HG03342 (cell line): Measurements from ENCODE around the gene VSIG10L.

Experiments
- ATAC-seq: cut with Tn5 transposase; IDR thresholded peaks from one replicate; pipeline ENCODE4 v1.9.1; 2021; ENCODE audit warnings: mild to moderate bottlenecking, moderate library complexity; ENCODE audit not compliant: unreplicated experiment

VSIG10L gene

DNA sequence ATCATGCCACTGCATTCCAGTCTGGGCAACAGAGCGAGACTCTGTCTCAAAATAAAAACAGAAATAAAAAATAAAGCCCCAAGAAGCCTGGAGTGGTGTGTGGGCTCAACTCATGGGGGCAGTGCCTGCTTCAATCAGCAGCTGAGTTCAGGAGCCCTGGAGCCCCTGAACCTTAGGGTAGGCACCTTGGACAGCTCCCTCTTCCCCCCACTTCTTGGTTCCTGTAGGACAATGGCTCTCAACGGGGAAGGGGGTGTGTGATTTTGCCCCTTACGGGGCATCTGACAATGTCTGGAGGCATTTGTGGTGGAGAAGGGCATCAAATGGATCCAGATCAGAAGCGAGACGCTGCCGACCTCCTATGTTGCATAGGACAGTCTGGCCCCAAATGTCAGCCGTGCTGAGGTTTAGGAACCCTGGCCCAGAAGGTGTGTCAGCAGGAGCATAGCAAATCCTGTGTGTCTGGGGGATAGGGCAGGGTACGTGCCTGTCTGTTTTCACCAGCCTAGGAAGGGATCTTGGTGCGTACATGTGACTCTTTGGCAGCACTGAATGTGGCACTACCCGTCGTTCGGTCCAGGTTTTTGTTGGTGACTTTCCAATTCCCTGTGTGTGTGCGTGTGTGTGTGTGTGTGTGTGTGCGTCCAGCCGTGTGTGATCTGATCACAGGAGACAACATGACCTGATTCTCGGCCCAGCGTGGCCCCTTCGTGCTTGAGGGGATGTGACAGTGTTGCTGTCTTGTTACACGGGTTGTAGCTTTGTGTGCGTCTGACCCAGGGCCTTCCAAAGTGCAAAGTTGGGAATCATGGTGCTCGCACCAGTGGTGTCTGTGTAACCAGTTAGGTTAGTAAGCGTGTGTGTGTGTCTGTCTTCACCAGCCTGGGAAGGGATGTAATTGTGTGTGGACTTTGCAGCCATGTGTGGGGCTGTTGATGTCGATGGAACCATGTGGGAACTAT lies 23.0 kb downstream of the VSIG10L start:
- no peak for ATAC-seq

DNA sequence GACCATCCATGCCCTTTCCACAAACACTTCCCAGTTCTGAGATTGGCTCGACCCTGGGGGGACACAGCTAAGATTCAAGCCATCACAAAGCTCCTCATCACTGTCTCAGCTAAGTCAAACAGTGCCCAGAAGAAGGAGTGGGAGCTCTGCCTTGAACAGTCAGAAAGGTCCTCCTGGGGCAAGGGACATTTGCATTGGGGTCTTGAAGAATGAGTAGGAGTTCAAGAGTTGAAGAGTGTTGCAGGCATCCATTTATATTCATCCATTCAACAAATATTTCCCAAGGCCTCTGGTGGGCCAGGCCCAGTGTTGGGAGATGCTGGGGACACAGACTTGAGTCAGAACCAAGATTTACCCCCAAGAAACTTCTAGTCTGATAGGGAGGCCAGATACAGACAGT lies 24.0 kb downstream of the VSIG10L start:
- ATAC-seq = no peak

DNA sequence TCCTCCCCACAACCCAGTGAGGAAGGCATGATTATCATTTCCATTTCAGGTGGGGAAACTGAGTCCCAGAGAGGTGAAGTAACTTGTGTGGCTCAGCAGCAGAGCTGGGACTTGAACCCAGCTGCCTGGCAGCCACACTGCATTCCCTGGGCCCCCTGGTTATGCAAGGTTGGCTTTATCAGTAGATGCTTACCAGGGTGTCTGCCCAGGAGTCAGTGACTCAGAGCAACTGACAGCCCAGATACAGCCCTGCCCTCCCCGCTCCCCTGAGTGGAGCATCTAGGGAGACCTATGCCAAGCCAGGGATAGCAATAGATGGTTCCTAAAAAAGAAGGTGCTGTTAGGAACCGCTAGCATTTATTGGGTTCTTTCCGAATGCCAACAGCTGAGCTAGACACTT lies 24.6 kb downstream of the VSIG10L start:
- ATAC-seq = no peak

DNA sequence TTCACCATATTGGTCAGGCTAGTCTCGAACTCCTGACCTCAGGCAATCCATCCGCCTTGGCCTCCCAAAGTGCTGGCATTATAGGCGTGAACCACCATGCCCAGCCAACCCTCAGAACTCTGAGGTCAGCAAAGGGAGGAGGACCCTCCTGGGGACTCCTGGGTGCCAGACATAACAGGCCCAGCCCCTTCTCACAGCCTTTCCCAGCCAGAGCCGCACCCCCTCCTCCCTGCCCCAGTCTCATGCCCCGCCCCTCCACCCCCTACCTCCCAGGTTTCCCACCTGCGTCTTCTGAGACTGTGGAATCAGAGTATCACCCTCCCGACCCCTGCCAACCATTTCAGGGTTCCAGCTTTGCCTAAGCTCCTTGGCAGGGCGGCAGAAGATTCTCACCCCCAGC lies 25.3 kb downstream of the VSIG10L start:
- ATAC-seq = no peak

DNA sequence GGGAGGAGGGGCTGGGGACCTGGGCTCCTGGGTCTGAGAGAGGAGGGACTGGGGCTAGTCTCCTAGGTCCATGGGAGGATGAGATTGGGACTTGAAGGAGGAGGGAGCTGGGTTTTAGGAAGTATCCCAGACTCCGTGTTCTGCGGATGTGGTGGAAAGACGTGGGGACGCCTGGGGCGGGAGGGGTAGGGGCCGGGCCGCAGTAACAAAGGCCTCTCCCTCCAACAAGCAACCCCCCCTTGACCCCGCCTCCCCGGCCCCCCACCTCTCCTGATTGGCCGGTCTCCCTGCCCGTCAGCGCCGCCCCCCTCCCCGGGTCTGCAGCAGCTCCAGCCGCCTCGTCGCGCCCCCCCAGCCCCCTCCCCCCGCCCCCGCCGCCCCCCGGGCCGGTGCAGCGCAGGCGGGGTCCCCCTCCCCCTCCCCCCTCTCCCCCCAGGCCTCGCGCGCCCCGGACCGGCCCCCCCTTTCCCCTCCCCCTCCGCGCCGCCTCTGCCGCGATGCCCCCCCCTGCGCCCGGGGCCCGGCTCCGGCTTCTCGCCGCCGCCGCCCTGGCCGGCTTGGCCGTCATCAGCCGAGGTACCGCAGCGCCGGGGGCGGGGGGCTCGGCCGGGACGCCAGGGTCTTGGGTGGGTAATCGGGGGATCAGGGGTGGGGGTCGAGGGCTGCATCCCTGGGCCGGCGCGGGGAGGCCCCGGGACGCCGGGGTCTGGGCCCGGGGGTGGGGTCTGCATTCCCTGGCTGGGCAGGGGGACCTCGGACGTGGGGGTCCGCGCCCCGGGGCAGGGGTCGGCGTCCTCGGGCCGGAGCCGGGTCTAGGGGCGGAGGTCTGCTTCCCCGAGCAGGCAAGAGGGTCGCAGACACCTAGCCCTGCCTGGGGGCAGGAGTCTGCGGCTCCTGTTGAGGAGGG lies 30.3 kb downstream of the VSIG10L start, which contains the start of gene IGLON5:
Gene IGLON5 (plus strand): TSS at position 294 of the 907 bp plus-strand sequence. CDS start 204 bp downstream, at position 498.
- ATAC-seq = no peak

DNA sequence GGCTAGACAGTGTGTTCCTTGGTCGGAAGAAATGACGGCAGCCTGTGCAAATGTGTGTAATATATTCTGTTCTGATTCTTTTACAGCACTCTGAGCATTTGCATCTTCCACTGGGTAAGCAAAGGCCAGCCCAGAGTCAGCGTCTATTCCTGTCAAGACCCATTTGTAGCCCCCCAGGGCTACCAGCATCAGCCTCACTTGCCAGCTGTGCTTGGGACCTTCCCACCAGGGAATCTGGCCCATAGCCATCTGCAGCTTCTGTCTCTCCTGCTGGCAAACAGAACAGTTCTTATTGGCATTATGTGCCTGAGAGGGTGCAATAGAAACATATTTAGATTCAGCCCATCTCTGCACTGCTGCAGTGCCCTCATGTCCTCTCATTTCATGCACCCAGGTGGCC lies 36.5 kb downstream of the VSIG10L start:
- ATAC-seq = no peak

DNA sequence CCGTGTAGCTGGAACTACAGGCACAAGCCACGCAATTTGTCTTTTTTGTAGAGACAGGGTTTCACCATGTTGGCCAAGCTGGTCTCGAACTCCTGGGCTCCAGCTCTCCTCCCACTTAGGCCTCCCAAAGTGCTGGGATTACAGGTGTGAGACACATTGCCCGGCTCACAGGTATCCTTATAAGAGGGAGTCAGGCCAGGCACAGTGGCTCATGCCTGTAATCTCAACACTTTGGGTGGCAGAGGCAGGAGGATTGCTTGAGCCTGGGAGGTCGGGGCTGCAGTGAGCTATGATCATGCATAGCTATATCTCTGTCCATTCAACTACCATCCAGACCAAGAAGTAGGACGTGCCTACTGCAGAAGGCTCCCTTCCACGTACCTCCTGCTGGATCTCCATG lies 40.7 kb downstream of the VSIG10L start:
- no peak for ATAC-seq

DNA sequence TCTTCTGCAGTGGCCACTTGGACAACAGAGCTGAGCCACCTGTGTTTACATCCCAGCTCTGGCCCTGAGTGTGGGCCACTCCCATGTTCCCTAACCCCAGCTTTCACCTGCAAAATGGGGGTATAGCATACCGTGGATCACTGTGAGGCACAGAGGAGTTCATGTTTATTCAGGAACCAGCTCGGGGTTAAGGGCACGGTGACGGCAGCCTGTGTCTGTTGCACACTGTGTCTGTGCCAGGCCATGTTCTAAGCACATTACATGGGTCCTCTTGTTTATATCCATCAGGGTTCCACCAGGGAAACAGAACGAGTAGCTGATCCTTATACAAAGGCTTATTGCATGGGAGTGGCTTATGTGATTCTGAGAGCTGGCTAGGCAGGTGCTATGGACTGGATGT lies 44.5 kb downstream of the VSIG10L start:
- no peak for ATAC-seq

DNA sequence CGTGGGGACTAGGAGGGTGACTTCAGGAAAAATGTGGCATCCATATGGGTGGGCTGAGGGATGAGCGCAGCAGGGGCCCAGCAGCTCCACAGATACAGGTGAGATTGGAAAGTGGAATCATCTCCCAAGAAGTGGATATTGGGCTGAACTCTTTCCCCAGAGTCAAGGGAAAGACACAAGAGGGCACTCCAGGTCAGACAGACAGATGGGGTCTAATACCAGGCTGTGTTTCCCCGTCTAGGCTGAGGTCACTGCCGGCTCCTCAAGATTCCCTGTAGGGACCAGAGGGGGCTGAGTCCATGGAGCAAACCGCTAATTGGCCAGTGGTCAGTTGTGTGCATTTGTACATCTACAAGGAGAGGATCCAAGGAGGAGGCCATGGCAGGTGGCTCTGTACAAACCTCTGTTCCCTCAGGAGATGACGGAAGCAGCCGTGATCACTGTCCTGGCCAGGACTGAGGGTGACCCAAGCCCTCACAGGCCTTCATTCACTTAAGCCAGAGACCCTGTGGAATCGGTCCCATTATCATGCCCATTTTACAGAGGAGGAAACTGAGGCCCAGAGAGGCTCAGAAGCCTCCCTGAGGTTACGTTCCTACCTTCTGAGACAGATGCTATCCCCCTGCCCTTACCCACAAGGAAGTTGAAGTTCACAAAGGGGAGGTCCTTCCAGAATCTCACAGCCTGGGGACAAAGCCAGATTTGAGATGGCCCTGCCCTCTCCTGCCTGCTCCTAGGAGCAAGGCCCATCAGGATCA lies 45.4 kb downstream of the VSIG10L start:
- no peak for ATAC-seq

DNA sequence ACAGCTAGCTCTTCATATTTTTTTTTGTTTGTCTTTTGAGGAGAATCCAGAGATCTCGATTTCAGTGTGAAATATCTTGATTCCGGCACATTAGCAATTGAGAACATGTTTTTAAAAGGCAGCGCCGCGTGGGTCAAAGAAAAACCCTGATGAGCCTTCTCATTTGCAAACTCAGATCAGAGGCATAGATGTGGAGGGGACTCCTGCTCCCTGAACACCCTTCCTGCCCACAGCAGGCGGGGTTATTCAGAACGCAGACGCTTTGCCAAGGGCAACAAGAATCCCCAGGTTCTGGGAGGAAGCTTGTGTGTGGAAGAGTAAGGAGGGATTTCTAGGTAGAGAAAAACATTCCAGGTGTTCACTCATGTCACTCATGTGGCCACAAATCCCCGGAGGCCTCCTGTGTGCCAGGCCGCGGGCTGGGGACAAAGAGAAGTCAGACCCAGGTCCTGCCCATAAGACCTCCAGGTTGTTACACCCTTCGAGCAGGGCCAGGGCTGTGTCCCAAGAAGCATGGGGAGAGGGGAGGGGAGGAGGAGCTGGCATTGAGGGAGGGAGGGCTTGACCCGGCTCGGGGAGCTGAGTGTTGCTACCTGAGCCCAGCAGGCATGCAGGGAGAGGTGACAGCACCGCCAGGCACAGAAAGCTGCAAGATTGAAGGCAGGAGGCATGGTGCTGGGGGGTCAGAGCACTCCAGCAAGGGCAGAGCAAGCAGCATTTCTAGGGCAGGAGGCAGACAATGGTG lies 46.4 kb downstream of the VSIG10L start:
- ATAC-seq = no peak

DNA sequence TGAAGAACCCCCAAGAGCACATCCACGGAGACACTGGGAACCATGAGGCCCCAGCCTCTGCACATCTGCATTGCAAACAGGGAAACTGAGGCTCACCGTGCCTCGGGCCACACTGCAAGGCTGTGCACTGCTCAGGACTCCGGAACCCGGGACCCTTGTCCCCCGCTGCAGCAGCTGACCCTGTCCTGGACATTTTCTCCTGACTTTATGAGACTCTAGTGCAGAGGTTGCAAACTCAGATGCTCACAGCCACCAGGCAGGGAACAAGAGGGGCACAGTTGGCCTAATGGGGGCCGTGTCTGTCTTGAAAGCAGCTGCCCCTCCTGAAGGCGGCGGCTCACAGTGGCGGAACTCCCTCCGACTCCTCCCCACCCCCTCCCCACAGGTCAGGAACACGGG lies 47.0 kb downstream of the VSIG10L start:
- ATAC-seq = no peak

DNA sequence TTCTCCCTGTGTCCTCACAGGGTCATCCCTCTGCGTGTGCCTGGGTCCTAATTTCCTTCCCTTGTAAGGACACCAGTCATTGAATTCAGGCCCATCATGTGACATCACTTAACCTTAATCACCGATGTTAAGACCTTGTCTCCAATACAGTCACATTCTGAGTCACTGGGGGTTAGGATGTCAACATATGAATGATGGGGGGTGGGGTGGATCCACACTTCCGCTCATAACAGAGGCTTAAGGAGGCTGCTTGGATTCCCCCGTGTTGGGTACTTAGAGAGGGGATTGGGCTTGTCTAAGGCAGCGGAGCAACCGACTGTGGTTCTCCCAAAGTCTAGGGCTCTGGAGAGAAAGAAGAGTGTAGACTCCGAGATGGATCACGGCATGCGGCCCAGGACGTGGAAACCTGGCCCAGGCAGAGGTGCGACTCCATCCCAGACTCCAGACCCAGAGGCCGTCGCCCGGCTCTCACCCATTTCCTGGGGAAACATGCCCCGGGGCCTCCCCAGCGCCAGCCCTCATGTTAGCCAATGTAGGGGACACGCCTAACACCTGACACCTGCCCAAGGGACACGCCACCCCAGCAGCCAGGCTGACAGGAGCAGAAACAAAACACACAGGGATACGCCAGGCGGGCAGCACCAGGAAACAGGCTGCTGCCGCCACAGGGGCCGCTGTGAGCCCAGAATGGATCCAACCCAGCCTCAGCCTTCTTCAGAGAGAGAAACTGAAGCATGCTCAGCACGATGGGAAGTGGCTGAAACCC lies 47.5 kb downstream of the VSIG10L start:
- no peak for ATAC-seq

DNA sequence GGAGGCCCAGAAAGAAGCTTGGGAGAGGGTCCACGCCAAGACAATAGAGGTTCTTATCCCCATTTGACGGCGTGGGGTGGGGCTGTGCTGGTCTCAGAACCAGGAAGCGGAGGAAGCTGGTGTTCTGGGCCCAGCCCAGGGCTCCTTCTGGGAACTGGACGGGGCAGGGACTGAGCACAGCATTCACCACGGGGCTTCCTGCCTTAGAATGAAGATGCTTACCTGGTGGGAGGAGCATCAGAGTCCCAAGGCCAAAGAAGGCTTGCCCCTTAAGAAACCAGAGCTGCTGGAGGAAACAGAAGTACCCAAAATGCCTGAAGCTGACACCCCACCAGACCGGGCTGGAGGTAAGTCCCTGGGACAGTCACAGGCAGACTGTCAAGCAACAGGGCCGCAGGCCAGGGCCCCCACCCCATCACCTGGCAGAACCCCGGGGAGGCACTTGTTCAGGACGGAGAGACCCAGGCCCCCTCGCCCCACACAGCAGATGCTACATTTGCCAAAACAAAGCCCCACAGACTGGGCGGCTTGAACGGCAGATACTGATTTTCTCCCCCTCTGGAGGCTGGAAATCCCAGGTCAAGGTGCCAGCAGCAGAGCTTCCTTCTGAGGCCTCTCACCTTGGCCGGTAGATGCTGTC lies 48.2 kb downstream of the VSIG10L start:
- ATAC-seq = no peak

DNA sequence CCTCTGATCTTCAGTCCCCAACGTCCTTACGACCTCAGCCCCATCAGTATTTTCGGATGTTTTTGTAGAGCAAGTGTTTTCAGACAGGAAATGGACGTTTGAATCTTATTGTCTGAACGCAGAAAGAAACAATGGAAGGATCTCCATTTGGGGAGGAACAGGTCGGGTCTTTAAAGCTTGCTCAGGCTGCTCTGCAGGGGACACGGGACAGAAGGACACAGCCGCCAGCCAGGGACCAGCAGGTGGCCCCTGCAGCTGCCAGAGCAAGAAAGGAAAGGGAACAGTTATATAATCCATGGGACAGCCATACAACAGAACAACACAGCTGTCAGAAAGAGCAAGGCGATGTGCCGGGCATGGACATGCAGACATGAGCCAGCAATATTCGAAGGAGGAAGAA lies 49.0 kb downstream of the VSIG10L start:
- no peak for ATAC-seq

DNA sequence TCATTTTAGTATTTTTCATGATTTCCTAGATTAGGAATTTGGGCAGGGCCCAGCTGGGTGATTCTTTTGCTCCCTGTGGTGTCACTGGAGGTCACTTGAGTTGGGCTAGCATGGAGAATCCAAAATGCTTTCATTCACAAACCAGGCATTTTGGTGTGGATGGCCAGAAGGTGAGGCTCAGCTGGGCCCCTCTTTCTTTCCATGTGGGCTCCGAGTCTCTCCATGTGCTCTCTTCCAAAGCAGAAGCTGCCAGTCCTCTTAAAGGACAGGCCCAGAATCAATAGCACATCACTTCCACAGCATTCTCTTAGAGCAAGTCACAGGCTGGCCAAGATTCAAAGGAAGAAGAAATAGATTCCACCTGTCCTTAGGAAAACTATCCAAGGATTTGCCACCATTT lies 52.3 kb downstream of the VSIG10L start:
- ATAC-seq = no peak

DNA sequence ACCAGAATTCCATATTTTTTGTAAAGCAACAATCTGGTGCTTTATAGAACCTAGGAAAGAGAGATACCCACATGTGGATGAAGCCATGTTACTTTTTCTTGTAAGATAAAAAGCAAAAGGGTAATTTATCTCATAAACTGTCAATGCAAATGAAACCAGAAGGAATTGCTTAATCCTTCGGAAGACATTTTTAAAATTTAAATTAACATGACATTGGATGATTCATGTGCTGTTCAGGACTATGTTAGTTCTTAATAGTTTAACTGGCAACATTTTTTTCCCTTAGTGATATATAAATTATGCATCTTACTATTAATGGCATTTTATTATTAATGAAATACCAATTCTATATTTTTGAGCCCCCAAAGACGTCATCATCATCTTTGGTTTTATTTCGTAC lies 56.3 kb downstream of the VSIG10L start:
- no peak for ATAC-seq

DNA sequence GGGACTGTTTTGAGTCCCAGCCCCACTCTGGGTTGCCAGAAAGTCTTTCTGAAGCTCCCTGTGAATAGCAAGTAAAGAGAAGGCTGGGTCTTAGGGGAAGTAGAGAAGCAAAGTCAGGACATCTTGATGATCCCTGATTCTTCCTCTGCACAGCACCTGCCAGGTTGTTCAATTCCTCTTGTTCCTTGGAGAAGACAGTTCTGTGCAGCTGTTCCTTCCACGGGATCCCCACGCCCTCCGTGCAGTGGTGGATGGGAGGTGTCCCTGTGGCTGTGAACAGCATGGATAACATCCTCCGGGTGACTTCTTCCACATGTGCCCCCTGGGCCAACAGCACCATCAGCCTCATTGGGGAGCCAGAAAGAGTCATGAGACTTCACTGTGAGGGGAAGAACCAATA lies 59.6 kb downstream of the VSIG10L start:
- no peak for ATAC-seq
